Tibial nerve (tissue), 4 donors: ENCODE measurements around the gene PPM1M. TPM values are rescaled to one million over a fixed set of nuclear protein-coding genes. Genes with fewer than 3 reads are reported as not detected.

Source experiments
- DNase-seq, 2 donors: peaks; one replicate each; pipeline ENCODE4 v3.0.0-alpha.2; 2019; ENCODE audit warnings: low spot score in 2 of 2
- H3K27ac ChIP-seq, 4 donors: fragments of 200-600 bp; sonication (generic) in 3 of 4; one replicate each; pipeline ENCODE4 v1.5.1; 2017 to 2019; ENCODE audit warnings: mild to moderate bottlenecking in 1 of 4
- H3K27me3 ChIP-seq, 2 donors: fragments of 200-600 bp; sonication (generic) in 1 of 2; one replicate each; pipeline versions ENCODE4 v1.5.1 to v1.6.0; 2017 to 2019
- H3K36me3 ChIP-seq, 3 donors: fragments of 200-600 bp; sonication (generic); one replicate each; pipeline ENCODE4 v1.5.1; 2018 to 2019
- H3K4me1 ChIP-seq, 4 donors: fragments of 200-600 bp; sonication (generic) in 3 of 4; one replicate each; pipeline ENCODE4 v1.5.1; 2017 to 2019
- H3K4me3 ChIP-seq, 4 donors: fragments of 200-600 bp; sonication (generic) in 3 of 4; one replicate each; pipeline ENCODE4 v1.5.1; 2017 to 2019; ENCODE audit warnings: mild to moderate bottlenecking in 1 of 4, moderate library complexity in 1 of 4
- H3K9me3 ChIP-seq, 4 donors: fragments of 200-600 bp; sonication (generic) in 3 of 4; one replicate each; pipeline ENCODE4 v1.5.1; 2017 to 2019
- CTCF ChIP-seq, 5 experiments: fragments of 200-600 bp in 3 of 5; fragments of 450-650 bp in 2 of 5; sonication (generic) in 3 of 5; IDR thresholded peaks; one replicate each; pipeline ENCODE4 v1.5.1; 2016 to 2019; ENCODE audit warnings: antibody characterized with exemption in 5 of 5, mild to moderate bottlenecking in 3 of 5, moderate library complexity in 2 of 5
- EP300 ChIP-seq, 2 donors: sonication (generic); formaldehyde crosslinking; IDR thresholded peaks; one replicate each; pipeline ENCODE4 v1.6.1; 2017; ENCODE audit warnings: antibody characterized with exemption in 2 of 2, mild to moderate bottlenecking in 1 of 2
- POLR2A ChIP-seq, 2 donors: fragments of 450-650 bp; IDR thresholded peaks; one replicate each; pipeline ENCODE4 v1.6.1; 2017; ENCODE audit warnings: antibody characterized with exemption in 2 of 2, mild to moderate bottlenecking in 2 of 2, moderate library complexity in 2 of 2
- WGBS, 2 donors: methylation state at CpG; one replicate each; pipeline ENCODE4 v1.1.5; 2018; 5-methylcytosine and 5-hydroxymethylcytosine counted together
- total RNA-seq, 4 donors: library from RNA; depleted of rRNA; stranded (reverse); fragments of >200 nt; gene quantifications; one replicate each; pipeline ENCODE4 v1.1.0, GENCODE V29; 2016

PPM1M gene
- total RNA-seq, 4 donors from 2014 or later, result 25.8 to 35.1 (median 27.8) TPM

GRCh38 chr3:52236424-52236886 lies 9.1 kb upstream of the PPM1M start:
- TF ChIP-seq POLR2A (IDR thresholded peaks at IDR 0.05), result no peak
- no peak for TF ChIP-seq EP300 (IDR thresholded peaks at IDR 0.05)
- no peak for TF ChIP-seq CTCF (IDR thresholded peaks at IDR 0.05)
- DNase-seq, result no peak
- 42 to 50% methylated on average over 5 of the region's 5 CpGs for WGBS, 2 donors
- Histone ChIP-seq H3K36me3 (peaks cover 0 to 37% (median 0%) of the 10 kb centered on the region in 3 donors), H3K27me3 (no peaks in the 10 kb centered on the region), H3K9me3 (no peaks in the 10 kb centered on the region), H3K4me3 (no peak overlapping the region), H3K4me1 (peaks cover 0 to 83% (median 38%) of the 10 kb centered on the region in 4 donors), H3K27ac (peak overlapping the region in 2 of 4 donors; percentile 92 to 98)

GRCh38 chr3:52237006-52237656 lies 8.4 kb upstream of the PPM1M start:
- no peak for DNase-seq
- TF ChIP-seq CTCF (IDR thresholded peaks at IDR 0.05) (no peak), EP300 (IDR thresholded peaks at IDR 0.05) (no peak), POLR2A (IDR thresholded peaks at IDR 0.05) (no peak)
- Histone ChIP-seq H3K4me3 (peak overlapping the region in 2 of 4 donors; percentile 64 to 91), H3K4me1 (peaks cover 0 to 76% (median 38%) of the 10 kb centered on the region in 4 donors), H3K36me3 (peaks cover 0 to 31% (median 0%) of the 10 kb centered on the region in 3 donors), H3K27me3 (no peaks in the 10 kb centered on the region), H3K27ac (peak overlapping the region; percentile 80 to 98 (median 91)), H3K9me3 (no peaks in the 10 kb centered on the region)
- 64 to 71% methylated on average over 5 to 6 of the region's 6 CpGs for WGBS, 2 donors

GRCh38 chr3:52237657-52238172 lies 7.8 kb upstream of the PPM1M start:
- Histone ChIP-seq H3K27ac (peak overlapping the region; percentile 80 to 98 (median 91)), H3K4me1 (peaks cover 0 to 71% (median 38%) of the 10 kb centered on the region in 4 donors), H3K36me3 (peaks cover 0 to 25% (median 0%) of the 10 kb centered on the region in 3 donors), H3K4me3 (peak overlapping the region; percentile 64 to 95 (median 81)), H3K9me3 (no peaks in the 10 kb centered on the region), H3K27me3 (no peaks in the 10 kb centered on the region)
- WGBS, 2 donors, result 9 to 12% methylated on average over 4 to 5 of the region's 8 CpGs
- no peak for TF ChIP-seq POLR2A (IDR thresholded peaks at IDR 0.05)
- TF ChIP-seq CTCF (IDR thresholded peaks at IDR 0.05), result no peak
- peak in 1 of 2 donors; percentile 28 for TF ChIP-seq EP300 (IDR thresholded peaks at IDR 0.05)
- peak; percentile 70 to 76 for DNase-seq

GRCh38 chr3:52238193-52238760 lies 7.3 kb upstream of the PPM1M start:
- DNase-seq, result peak in 1 of 2 donors; percentile 10
- H3K9me3 ChIP-seq, result no peaks in the 10 kb centered on the region
- peak overlapping the region; percentile 80 to 98 (median 91) for H3K27ac ChIP-seq
- H3K27me3 ChIP-seq, result no peaks in the 10 kb centered on the region
- peak overlapping the region; percentile 64 to 95 (median 81) for H3K4me3 ChIP-seq
- H3K4me1 ChIP-seq, result peaks cover 0 to 65% (median 38%) of the 10 kb centered on the region in 4 donors
- H3K36me3 ChIP-seq, result peaks cover 0 to 19% (median 0%) of the 10 kb centered on the region in 3 donors
- TF ChIP-seq POLR2A (IDR thresholded peaks at IDR 0.05) (no peak), CTCF (IDR thresholded peaks at IDR 0.05) (no peak), EP300 (IDR thresholded peaks at IDR 0.05) (no peak)
- WGBS, 2 donors, result 3 to 8% methylated on average over 11 of the region's 11 CpGs
